ENCODE data around the gene SMARCA2. TPM values are rescaled to one million over a fixed set of nuclear protein-coding genes. Genes with fewer than 3 reads are reported as not detected.

Gene SMARCA2
- total and polyA plus RNA-seq, 9 donors: 108 to 404 (median 199) TPM

DNA sequence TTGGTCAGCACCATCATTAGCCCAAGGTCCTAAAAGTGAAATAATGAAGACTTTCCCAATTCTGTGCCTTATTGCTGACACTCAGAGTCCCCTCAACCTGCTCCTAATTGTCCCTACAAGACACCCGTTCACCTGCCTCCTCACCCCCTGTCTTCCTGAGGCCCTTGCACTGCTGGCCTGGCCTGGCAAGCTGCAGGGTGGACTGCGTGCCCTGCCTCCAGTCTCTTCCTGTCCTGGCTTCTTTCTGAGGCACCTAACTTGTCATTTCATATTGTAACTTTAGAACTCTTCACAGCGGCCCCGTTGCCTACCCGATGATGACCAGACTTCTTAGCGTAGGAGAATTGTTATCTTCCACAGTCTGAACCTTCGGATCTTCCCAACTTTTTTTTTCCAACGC, 153.9 kb downstream of the SMARCA2 start:
- Histone ChIP-seq H3K27me3 (no peaks in the 10 kb centered on the region), H3K9me3 (no peaks in the 10 kb centered on the region), H3K36me3 (no peaks in the 10 kb centered on the region), H3K4me3 (no peak overlapping the region), H3K27ac (no peak overlapping the region), H3K4me1 (ENCODE audit: insufficient read depth) (peaks cover 7% of the 10 kb centered on the region)
- intact Hi-C loops (cut with DNase I): no loop called here
- no peak for DNase-seq
- 93 to 95% (median 93%) methylated on average over 8 of the region's 8 CpGs for WGBS, 3 donors
- TF ChIP-seq POLR2A (IDR thresholded peaks at IDR 0.05) (no peak), EP300 (IDR thresholded peaks at IDR 0.05) (no peak)
- TF ChIP-seq, protein P1, sequence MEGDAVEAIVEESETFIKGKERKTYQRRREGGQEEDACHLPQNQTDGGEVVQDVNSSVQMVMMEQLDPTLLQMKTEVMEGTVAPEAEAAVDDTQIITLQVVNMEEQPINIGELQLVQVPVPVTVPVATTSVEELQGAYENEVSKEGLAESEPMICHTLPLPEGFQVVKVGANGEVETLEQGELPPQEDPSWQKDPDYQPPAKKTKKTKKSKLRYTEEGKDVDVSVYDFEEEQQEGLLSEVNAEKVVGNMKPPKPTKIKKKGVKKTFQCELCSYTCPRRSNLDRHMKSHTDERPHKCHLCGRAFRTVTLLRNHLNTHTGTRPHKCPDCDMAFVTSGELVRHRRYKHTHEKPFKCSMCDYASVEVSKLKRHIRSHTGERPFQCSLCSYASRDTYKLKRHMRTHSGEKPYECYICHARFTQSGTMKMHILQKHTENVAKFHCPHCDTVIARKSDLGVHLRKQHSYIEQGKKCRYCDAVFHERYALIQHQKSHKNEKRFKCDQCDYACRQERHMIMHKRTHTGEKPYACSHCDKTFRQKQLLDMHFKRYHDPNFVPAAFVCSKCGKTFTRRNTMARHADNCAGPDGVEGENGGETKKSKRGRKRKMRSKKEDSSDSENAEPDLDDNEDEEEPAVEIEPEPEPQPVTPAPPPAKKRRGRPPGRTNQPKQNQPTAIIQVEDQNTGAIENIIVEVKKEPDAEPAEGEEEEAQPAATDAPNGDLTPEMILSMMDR (IDR thresholded peaks at IDR 0.05): no peak

DNA sequence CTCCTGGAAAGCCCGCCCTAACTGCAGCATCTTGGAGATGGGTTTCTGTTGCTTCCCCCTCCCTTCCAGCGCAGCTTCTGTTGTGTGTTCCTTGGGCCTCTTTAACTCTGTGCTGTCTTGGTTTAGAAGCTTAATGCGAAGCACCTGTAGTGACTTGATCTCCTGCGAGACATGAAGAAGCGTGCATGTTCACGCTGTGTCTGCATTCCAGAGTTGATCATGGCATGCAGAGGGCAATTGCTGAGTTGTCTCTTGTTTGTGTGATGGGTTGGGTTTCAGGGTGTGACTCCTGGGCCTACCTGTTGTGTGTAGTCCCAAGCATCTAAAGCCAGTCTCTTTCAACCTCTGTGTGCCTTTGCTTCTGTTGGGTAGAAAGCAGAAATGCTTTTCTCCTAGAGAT, 155.6 kb downstream of the SMARCA2 start:
- Histone ChIP-seq H3K27ac (no peak overlapping the region), H3K9me3 (no peaks in the 10 kb centered on the region), H3K4me3 (no peak overlapping the region), H3K27me3 (no peaks in the 10 kb centered on the region), H3K4me1 (ENCODE audit: insufficient read depth) (peaks cover 5% of the 10 kb centered on the region), H3K36me3 (no peaks in the 10 kb centered on the region)
- TF ChIP-seq, protein P1 (IDR thresholded peaks at IDR 0.05): no peak
- TF ChIP-seq POLR2A (IDR thresholded peaks at IDR 0.05) (no peak), EP300 (IDR thresholded peaks at IDR 0.05) (no peak)
- intact Hi-C loops (cut with DNase I): loop anchor here in 1 of 4 donors (10.0 kb wide), 1 partner anchor 54 kb away; no protein-coding TSS in a partner anchor
- DNase-seq: no peak
- WGBS, 3 donors: 97 to 99% (median 97%) methylated on average over 6 of the region's 6 CpGs

DNA sequence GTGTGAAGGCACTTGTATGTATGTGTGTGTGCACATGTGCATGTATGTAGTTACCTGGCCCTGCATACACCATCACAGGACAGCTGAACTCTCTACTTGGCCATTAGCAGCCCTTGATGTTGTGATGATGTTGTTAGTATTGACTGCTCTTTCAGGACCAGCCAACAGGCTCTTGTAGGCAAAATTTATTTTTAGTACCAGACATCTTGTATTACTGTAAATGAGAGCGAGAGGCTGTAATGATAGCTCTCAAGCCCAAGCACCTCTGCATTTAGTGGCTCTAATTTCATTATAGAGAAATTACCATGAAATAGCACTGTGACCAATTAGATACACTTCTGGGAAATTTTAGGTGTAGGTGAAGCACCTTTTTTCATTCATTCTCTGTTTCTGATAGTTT, 158.0 kb downstream of the SMARCA2 start:
- DNase-seq: no peak
- no peak overlapping the region for H3K27ac ChIP-seq
- H3K27me3 ChIP-seq: no peaks in the 10 kb centered on the region
- intact Hi-C loops (cut with DNase I): loop anchor here in 1 of 4 donors (10.0 kb wide), 1 partner anchor 52 kb away; no protein-coding TSS in a partner anchor
- no peaks in the 10 kb centered on the region for H3K9me3 ChIP-seq
- H3K36me3 ChIP-seq: no peaks in the 10 kb centered on the region
- H3K4me1 ChIP-seq (ENCODE audit: insufficient read depth): no peaks in the 10 kb centered on the region
- no peak overlapping the region for H3K4me3 ChIP-seq
- WGBS, 3 donors: 94 to 100% (median 100%) methylated on average over 1 of the region's 1 CpG
- TF ChIP-seq, protein P1 (IDR thresholded peaks at IDR 0.05): no peak
- TF ChIP-seq EP300 (IDR thresholded peaks at IDR 0.05) (no peak), POLR2A (IDR thresholded peaks at IDR 0.05) (no peak)

DNA sequence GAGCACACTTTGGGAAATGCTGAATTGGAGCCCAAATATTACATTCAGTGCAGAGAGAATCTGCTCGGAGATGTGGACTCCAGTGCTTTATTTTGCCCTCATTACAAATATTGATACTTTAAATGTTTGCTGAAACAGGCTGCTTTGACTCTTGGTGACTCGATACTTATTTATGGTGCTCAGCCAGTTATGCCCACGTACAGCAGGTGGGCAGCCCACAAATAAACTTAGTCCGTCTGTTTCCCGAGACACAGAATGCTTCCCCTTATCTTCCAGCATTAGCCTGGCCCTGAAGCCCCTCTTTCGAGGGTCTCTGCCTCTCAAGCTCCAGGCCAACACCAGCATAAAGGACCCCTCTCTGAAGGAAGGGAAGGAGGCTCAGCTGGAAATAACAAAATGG, 158.7 kb downstream of the SMARCA2 start:
- H3K4me3 ChIP-seq: no peak overlapping the region
- DNase-seq: no peak
- H3K27me3 ChIP-seq: no peaks in the 10 kb centered on the region
- WGBS, 3 donors: 60 to 67% (median 67%) methylated on average over 6 of the region's 6 CpGs
- no peaks in the 10 kb centered on the region for H3K36me3 ChIP-seq
- no peak overlapping the region for H3K27ac ChIP-seq
- H3K9me3 ChIP-seq: no peaks in the 10 kb centered on the region
- TF ChIP-seq POLR2A (IDR thresholded peaks at IDR 0.05) (no peak), EP300 (IDR thresholded peaks at IDR 0.05) (no peak)
- TF ChIP-seq, protein P1 (IDR thresholded peaks at IDR 0.05): no peak
- intact Hi-C loops (cut with DNase I): loop anchor here in 1 of 4 donors (10.0 kb wide), 1 partner anchor 51 kb away; no protein-coding TSS in a partner anchor
- H3K4me1 ChIP-seq (ENCODE audit: insufficient read depth): no peaks in the 10 kb centered on the region
